ENCODE measurements around the gene PCSK4.

Gene PCSK4

GRCh38 chr19:1434040-1434366, 56.1 kb downstream of the PCSK4 start:
- no peak overlapping the region for H3K4me2 ChIP-seq
- no peak for TF ChIP-seq CTCF (conservative IDR thresholded peaks at IDR 0.05; ENCODE audit: low read depth, low read length)
- H3K27ac ChIP-seq = no peak overlapping the region
- no peak overlapping the region for H3K4me3 ChIP-seq (IDR thresholded peaks at IDR 0.05; ENCODE audit: insufficient read depth, low read depth, low read length)
- H4K20me1 ChIP-seq (ENCODE audit: insufficient read depth) = no peaks in the 10 kb centered on the region; the same call in 1 of the 2 replicates
- H3K9ac ChIP-seq = no peak overlapping the region
- H3K4me1 ChIP-seq (ENCODE audit: low read depth, poor library complexity, severe bottlenecking) = no peaks in the 10 kb centered on the region
- H3K79me2 ChIP-seq (ENCODE audit: insufficient read depth, low read depth) = peaks cover 7% of the 10 kb centered on the region
- no peak overlapping the region for H2AFZ ChIP-seq (ENCODE audit: low read depth)
- no peaks in the 10 kb centered on the region for H3K27me3 ChIP-seq (ENCODE audit: insufficient read depth, low read depth)
- H3K36me3 ChIP-seq (ENCODE audit: insufficient read depth) = no peaks in the 10 kb centered on the region

GRCh38 chr19:1433119-1434039, 56.8 kb downstream of the PCSK4 start:
- peaks cover under 1% of the 10 kb centered on the region; the same call in 1 of the 2 replicates for H3K79me2 ChIP-seq (ENCODE audit: insufficient read depth, low read depth)
- no peaks in the 10 kb centered on the region for H3K36me3 ChIP-seq (ENCODE audit: insufficient read depth)
- no peak overlapping the region for H2AFZ ChIP-seq (ENCODE audit: low read depth)
- no peaks in the 10 kb centered on the region for H3K4me1 ChIP-seq (ENCODE audit: low read depth, poor library complexity, severe bottlenecking)
- H4K20me1 ChIP-seq (ENCODE audit: insufficient read depth) = no peaks in the 10 kb centered on the region
- TF ChIP-seq CTCF (conservative IDR thresholded peaks at IDR 0.05; ENCODE audit: low read depth, low read length) = no peak
- H3K27me3 ChIP-seq (ENCODE audit: insufficient read depth, low read depth) = no peaks in the 10 kb centered on the region
- no peak overlapping the region for H3K4me3 ChIP-seq (IDR thresholded peaks at IDR 0.05; ENCODE audit: insufficient read depth, low read depth, low read length)
- no peak overlapping the region for H3K27ac ChIP-seq
- no peak overlapping the region for H3K4me2 ChIP-seq
- H3K9ac ChIP-seq = no peak overlapping the region

- no peak overlapping the region for H3K4me2 ChIP-seq
- no peaks in the 10 kb centered on the region for H3K79me2 ChIP-seq (ENCODE audit: insufficient read depth, low read depth)
- no peak overlapping the region for H3K9ac ChIP-seq
- H3K27ac ChIP-seq = no peak overlapping the region
- H3K36me3 ChIP-seq (ENCODE audit: insufficient read depth) = no peaks in the 10 kb centered on the region
- H3K27me3 ChIP-seq (ENCODE audit: insufficient read depth, low read depth) = no peaks in the 10 kb centered on the region
- no peak for TF ChIP-seq CTCF (conservative IDR thresholded peaks at IDR 0.05; ENCODE audit: low read depth, low read length)
- H3K4me1 ChIP-seq (ENCODE audit: low read depth, poor library complexity, severe bottlenecking) = no peaks in the 10 kb centered on the region
- no peaks in the 10 kb centered on the region for H4K20me1 ChIP-seq (ENCODE audit: insufficient read depth)
- no peak overlapping the region for H2AFZ ChIP-seq (ENCODE audit: low read depth)
- H3K4me3 ChIP-seq (IDR thresholded peaks at IDR 0.05; ENCODE audit: insufficient read depth, low read depth, low read length) = no peak overlapping the region
Measured at GRCh38 chr19:1432507-1432887, 57.7 kb downstream of the PCSK4 start.

GRCh38 chr19:1431759-1432506, 58.2 kb downstream of the PCSK4 start:
- H3K4me1 ChIP-seq (ENCODE audit: low read depth, poor library complexity, severe bottlenecking) = no peaks in the 10 kb centered on the region
- no peak overlapping the region for H3K4me2 ChIP-seq
- no peaks in the 10 kb centered on the region for H3K36me3 ChIP-seq (ENCODE audit: insufficient read depth)
- H3K79me2 ChIP-seq (ENCODE audit: insufficient read depth, low read depth) = no peaks in the 10 kb centered on the region
- no peaks in the 10 kb centered on the region for H3K27me3 ChIP-seq (ENCODE audit: insufficient read depth, low read depth)
- no peak overlapping the region for H3K4me3 ChIP-seq (IDR thresholded peaks at IDR 0.05; ENCODE audit: insufficient read depth, low read depth, low read length)
- no peaks in the 10 kb centered on the region for H4K20me1 ChIP-seq (ENCODE audit: insufficient read depth)
- no peak overlapping the region for H3K9ac ChIP-seq
- H2AFZ ChIP-seq (ENCODE audit: low read depth) = no peak overlapping the region
- no peak overlapping the region for H3K27ac ChIP-seq
- no peak for TF ChIP-seq CTCF (conservative IDR thresholded peaks at IDR 0.05; ENCODE audit: low read depth, low read length)
